Placental epithelial cell (primary cell): ENCODE results near the gene PHYHD1. TPM values are rescaled to one million over a fixed set of nuclear protein-coding genes. Genes with fewer than 3 reads are reported as not detected.

Source experiments
- total RNA-seq: library from RNA; depleted of rRNA; stranded (reverse); fragments of >200 nt; gene quantifications from 2 replicates; pipeline ENCODE4 v1.2.3, GENCODE V29; 2012

The PHYHD1 gene
- 6.2 and 33.4 TPM in 2 replicates for total RNA-seq

DNA sequence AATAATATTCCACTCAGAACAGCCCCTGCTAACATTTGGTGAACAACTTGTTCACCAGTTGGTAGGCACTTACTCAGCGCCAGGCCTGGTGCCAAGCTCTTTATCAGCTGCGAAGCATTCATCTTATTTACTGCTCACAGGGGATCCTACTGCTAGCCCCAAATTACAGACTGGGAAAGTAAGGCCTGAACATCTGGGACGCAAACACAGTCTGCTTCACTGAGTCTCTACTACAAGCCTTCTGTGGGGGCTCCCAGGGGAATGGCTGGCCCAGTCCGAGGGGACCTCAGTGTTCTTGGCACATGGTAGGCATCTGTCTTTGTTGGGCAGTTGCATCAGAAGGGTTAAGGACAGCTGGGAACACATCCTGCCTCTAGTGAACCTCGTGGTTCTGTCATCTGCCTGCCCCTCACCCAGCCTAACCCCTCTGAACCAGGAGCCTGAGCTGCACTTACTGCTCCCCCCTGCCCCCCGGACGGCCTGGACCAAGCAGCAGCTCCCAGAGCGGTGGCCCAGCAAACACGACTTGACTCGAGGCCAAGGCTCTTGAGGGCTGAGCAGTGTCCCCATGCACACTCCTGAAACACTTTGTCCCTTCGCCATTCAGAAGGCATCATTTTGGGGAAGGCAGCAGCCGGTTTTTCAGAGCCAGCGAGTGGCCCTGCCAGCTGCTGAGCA, at the start of gene PHYHD1:
PHYHD1 (plus strand) TSS at position 602 of the 678 bp plus-strand sequence. CDS start 1,342 bp downstream, outside the sequence.

DNA sequence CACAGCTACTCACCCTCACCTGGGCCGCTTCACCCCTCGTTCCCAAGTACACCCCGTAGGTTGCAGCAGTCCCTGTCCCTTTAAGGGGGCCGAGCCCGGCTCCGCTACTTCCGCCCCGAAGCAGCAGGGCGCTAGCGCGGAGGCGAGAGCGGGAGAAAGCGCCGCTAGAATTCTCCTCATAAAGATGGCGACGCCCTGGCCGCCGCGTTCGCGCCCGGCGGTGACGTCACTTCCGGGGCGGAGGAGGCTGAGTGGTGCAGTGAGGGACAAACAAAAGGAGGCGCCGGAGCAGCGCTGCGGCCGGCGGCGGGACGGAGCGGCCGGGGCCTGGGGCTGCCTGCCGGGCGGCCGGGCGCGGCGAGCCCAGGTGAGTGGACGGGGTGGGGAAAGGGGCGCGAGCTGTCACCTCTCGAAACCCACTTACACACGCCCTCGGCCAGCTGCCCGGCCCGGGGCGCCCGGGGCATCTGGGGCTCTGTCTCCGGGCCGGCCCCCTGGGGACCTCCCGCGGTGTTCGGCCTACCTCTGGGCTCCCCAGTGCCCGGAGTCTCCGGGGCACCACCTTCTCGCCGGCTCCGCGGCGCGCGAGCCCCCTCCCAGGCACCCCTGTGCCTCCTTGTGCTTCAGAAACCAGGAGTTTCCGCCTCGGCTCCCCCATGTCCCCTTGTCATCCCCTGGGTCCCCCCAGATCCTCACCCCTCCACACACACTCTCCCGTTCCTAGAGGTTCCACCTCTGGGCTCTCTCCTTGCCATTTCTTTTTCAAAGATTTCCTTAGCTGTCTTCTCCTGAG, 38.7 kb upstream of the PHYHD1 start, which contains the start of the genes KYAT1 and LRRC8A:
KYAT1 (minus strand) TSS at position 67 of the 793 bp plus-strand sequence. CDS start 36,545 bp downstream, outside the sequence.
LRRC8A (plus strand) TSS at position 250 of the 793 bp plus-strand sequence. CDS start 25,032 bp downstream, outside the sequence.

GRCh38 chr9:128947527-128948301, 26.9 kb downstream of the PHYHD1 start, which contains the start of the genes DOLK and NUP188:
Gene DOLK, minus strand, starts transcription at chr9:128947603. Its CDS starts 300 bp downstream, at chr9:128947303.
Gene NUP188, plus strand, starts transcription at chr9:128947699. Its CDS starts 21 bp downstream, at chr9:128947720.

Other genes starting within 250 kb of the PHYHD1 start
- gene SET, start 231.8 kb upstream of the PHYHD1 start, total RNA-seq, result 273 and 299 TPM in 2 replicates
- 1.8 and 2.0 TPM in 2 replicates for gene PKN3, start 218.5 kb upstream of the PHYHD1 start, total RNA-seq
- 82.4 and 97.1 TPM in 2 replicates for gene ZDHHC12, start 196.9 kb upstream of the PHYHD1 start, total RNA-seq
- 34.2 and 46.7 TPM in 2 replicates for gene ZER1, start 149.1 kb upstream of the PHYHD1 start, total RNA-seq
- gene TBC1D13, start 133.7 kb upstream of the PHYHD1 start, total RNA-seq, result 19.6 and 25.6 TPM in 2 replicates
- 9.4 and 27.9 TPM in 2 replicates for gene ENDOG, start 102.5 kb upstream of the PHYHD1 start, total RNA-seq
- gene SPOUT1, start 91.2 kb upstream of the PHYHD1 start, total RNA-seq, result 17.7 and 22.0 TPM in 2 replicates
- 3.6 and 5.1 TPM in 2 replicates for gene KYAT1, start 39.0 kb upstream of the PHYHD1 start, total RNA-seq
- gene LRRC8A, start 38.8 kb upstream of the PHYHD1 start, total RNA-seq, result 27.5 and 36.5 TPM in 2 replicates
- gene DOLK, start 26.6 kb downstream of the PHYHD1 start, total RNA-seq, result 13.0 and 29.9 TPM in 2 replicates
- 22.4 and 33.9 TPM in 2 replicates for gene NUP188, start 26.7 kb downstream of the PHYHD1 start, total RNA-seq
- 72.0 and 138 TPM in 2 replicates for gene SH3GLB2, start 107.3 kb downstream of the PHYHD1 start, total RNA-seq
- 23.6 and 30.3 TPM in 2 replicates for gene MIGA2, start 115.6 kb downstream of the PHYHD1 start, total RNA-seq
- gene DOLPP1, start 160.1 kb downstream of the PHYHD1 start, total RNA-seq, result 7.9 and 11.9 TPM in 2 replicates
- 32.0 and 40.0 TPM in 2 replicates for gene CRAT, start 189.8 kb downstream of the PHYHD1 start, total RNA-seq
- 70.7 and 94.2 TPM in 2 replicates for gene PTPA, start 190.4 kb downstream of the PHYHD1 start, total RNA-seq